PFSK-1 (cell line): ENCODE data around the gene OSCP1.

ENCODE experiments used
- FOXP2 ChIP-seq: optimal IDR thresholded peaks from 2 replicates; pipeline ENCODE3; 2011; ENCODE audit warnings: borderline replicate concordance, control low read depth, inconsistent platforms; ENCODE audit not compliant: insufficient read depth; ENCODE audit errors: extremely low read length, extremely low read depth
- POLR2AphosphoS5 ChIP-seq: IDR thresholded peaks from 2 replicates; pipeline ENCODE4 v1.6.1; 2012; ENCODE audit warnings: low read depth, mild to moderate bottlenecking, control low read depth, low read length, moderate library complexity
- SIN3A ChIP-seq: IDR thresholded peaks from 2 replicates; pipeline ENCODE4 v1.6.1; 2012; ENCODE audit warnings: mild to moderate bottlenecking, low read length, moderate library complexity, borderline replicate concordance; ENCODE audit not compliant: insufficient read depth
- TAF1 ChIP-seq: IDR thresholded peaks from 2 replicates; pipeline ENCODE4 v1.6.1; 2012; ENCODE audit warnings: low read length, control low read depth, borderline replicate concordance; ENCODE audit not compliant: insufficient read depth
- TF ChIP-seq, protein P1 (sequence below), 2 experiments: IDR thresholded peaks; 2 replicates each; pipeline versions ENCODE4 v1.6.1 to v1.8.0; 2011 to 2012; ENCODE audit warnings: low read depth in 2 of 2, low read length in 2 of 2, control low read depth in 1 of 2, inconsistent platforms in 1 of 2, mild to moderate bottlenecking in 1 of 2, moderate library complexity in 1 of 2; ENCODE audit not compliant: insufficient read depth in 1 of 2

OSCP1 gene

GRCh38 chr1:36443297-36443696, 7.0 kb downstream of the OSCP1 start:
- TF ChIP-seq FOXP2 = no peak

GRCh38 chr1:36442337-36442736, 7.9 kb downstream of the OSCP1 start:
- TF ChIP-seq, protein P1, sequence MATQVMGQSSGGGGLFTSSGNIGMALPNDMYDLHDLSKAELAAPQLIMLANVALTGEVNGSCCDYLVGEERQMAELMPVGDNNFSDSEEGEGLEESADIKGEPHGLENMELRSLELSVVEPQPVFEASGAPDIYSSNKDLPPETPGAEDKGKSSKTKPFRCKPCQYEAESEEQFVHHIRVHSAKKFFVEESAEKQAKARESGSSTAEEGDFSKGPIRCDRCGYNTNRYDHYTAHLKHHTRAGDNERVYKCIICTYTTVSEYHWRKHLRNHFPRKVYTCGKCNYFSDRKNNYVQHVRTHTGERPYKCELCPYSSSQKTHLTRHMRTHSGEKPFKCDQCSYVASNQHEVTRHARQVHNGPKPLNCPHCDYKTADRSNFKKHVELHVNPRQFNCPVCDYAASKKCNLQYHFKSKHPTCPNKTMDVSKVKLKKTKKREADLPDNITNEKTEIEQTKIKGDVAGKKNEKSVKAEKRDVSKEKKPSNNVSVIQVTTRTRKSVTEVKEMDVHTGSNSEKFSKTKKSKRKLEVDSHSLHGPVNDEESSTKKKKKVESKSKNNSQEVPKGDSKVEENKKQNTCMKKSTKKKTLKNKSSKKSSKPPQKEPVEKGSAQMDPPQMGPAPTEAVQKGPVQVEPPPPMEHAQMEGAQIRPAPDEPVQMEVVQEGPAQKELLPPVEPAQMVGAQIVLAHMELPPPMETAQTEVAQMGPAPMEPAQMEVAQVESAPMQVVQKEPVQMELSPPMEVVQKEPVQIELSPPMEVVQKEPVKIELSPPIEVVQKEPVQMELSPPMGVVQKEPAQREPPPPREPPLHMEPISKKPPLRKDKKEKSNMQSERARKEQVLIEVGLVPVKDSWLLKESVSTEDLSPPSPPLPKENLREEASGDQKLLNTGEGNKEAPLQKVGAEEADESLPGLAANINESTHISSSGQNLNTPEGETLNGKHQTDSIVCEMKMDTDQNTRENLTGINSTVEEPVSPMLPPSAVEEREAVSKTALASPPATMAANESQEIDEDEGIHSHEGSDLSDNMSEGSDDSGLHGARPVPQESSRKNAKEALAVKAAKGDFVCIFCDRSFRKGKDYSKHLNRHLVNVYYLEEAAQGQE (IDR thresholded peaks at IDR 0.05; ENCODE audit: insufficient read depth in 1 of 2, low read depth in 2 of 2, low read length in 2 of 2) = no peak
- TF ChIP-seq FOXP2 (no peak), SIN3A (no peak)

DNA sequence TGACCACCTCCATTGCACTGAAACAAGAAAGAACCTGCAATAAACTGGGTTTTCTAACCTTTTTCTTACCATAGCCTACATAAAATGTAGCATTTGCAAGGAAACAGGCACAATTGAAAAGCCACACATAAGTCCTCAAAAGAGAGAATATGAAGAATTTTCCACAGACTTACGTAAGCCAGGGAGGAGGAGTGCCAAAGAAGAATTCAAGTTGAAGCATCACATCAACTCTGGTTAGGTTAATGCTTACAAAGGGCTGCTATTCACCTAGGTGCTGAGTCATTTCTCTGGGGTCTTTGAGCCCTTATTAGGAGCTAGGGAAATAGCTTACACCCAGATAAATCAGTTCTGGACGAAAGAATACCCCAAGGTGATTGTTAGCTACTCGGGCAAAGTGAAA, 9.6 kb downstream of the OSCP1 start:
- no peak for TF ChIP-seq TAF1
- no peak for TF ChIP-seq POLR2AphosphoS5
- TF ChIP-seq SIN3A = no peak
- TF ChIP-seq, protein P1 (IDR thresholded peaks at IDR 0.05; ENCODE audit: insufficient read depth in 1 of 2, low read depth in 2 of 2, low read length in 2 of 2) = no peak
- TF ChIP-seq FOXP2 = no peak

DNA sequence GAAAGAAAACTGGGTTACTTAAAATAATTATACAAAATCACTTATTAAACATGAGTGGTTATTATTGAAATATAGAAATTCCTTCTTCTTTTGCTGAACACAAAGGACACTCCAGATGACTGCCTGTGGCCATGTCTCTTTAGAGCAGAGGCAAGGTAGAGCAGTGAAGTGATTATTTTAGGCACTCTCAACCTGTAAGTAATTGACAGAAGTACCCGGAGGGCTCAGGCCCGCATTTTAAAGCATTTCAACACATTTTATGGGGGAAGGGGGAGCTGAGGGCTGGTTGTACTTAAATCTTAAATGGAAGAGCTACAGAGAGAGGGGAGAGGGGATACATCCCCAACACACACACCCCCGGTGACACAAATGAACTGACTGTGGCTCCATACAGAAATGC, 10.2 kb downstream of the OSCP1 start:
- no peak for TF ChIP-seq FOXP2
- no peak for TF ChIP-seq POLR2AphosphoS5
- TF ChIP-seq, protein P1 (IDR thresholded peaks at IDR 0.05; ENCODE audit: insufficient read depth in 1 of 2, low read depth in 2 of 2, low read length in 2 of 2) = no peak
- no peak for TF ChIP-seq SIN3A
- TF ChIP-seq TAF1 = no peak

GRCh38 chr1:36438715-36439114, 11.5 kb downstream of the OSCP1 start:
- TF ChIP-seq POLR2AphosphoS5 = no peak
- TF ChIP-seq FOXP2 = no peak
- TF ChIP-seq SIN3A = no peak
- TF ChIP-seq TAF1 = no peak

GRCh38 chr1:36436821-36437220, 13.4 kb downstream of the OSCP1 start:
- TF ChIP-seq POLR2AphosphoS5 (no peak), TAF1 (no peak), FOXP2 (no peak), SIN3A (no peak)
- TF ChIP-seq, protein P1 (IDR thresholded peaks at IDR 0.05; ENCODE audit: insufficient read depth in 1 of 2, low read depth in 2 of 2, low read length in 2 of 2) = no peak
